ENCODE results near the gene MAST4. TPM values are rescaled to one million over a fixed set of nuclear protein-coding genes. Genes with fewer than 3 reads are reported as not detected.
"Not testable (repeated sequence)": the region's sequence is repeated elsewhere in the genome, so short reads cannot be mapped to it uniquely, and the experiment has no call there.

Gene MAST4
- total and polyA plus RNA-seq, 5 experiments from 2014 or later, result 4.5 to 19.4 (median 10.3) TPM

GRCh38 chr5:66747607-66748006, 151.4 kb downstream of the MAST4 start:
- DNase-seq, result peak in 1 of 10 donors; percentile 11

DNA sequence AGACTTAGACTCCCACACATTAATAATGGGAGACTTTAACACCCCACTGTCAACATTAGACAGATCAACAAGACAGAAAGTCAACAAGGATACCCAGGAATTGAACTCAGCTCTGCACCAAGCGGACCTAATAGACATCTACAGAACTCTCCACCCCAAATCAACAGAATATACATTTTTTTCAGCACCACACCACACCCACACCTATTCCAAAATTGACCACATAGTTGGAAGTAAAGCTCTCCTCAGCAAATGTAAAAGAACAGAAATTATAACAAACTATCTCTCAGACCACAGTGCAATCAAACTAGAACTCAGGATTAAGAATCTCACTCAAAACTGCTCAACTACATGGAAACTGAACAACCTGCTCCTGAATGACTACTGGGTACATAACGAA, 156.5 kb downstream of the MAST4 start:
- H3K9me3 Mint-ChIP-seq, H3K27ac Mint-ChIP-seq, H3K4me3 Mint-ChIP-seq, DNase-seq, H3K36me3 Mint-ChIP-seq, H3K4me1 Mint-ChIP-seq, ATAC-seq, POLR2A ChIA-PET: not testable (repeated sequence)
- H3K27me3 Mint-ChIP-seq, result peaks cover 6 to 49% (median 8%) of the 10 kb centered on the region in 5 donors

More at GRCh38 chr5:66747607-66748006, 151.4 kb downstream of the MAST4 start:
- peaks cover 5 to 41% (median 17%) of the 10 kb centered on the region in 5 donors for H3K27me3 Mint-ChIP-seq
- H3K9me3 Mint-ChIP-seq, result peaks cover 0 to 8% (median 0%) of the 10 kb centered on the region in 9 donors
- H3K27ac Mint-ChIP-seq, result no peak overlapping the region
- peaks cover 0 to 5% (median 0%) of the 10 kb centered on the region in 3 donors for H3K36me3 Mint-ChIP-seq
- no peak for ATAC-seq
- POLR2A ChIA-PET, result no interaction called here
- H3K4me1 Mint-ChIP-seq, result peaks cover 0 to 8% (median 4%) of the 10 kb centered on the region in 4 donors
- H3K4me3 Mint-ChIP-seq, result no peak overlapping the region

DNA sequence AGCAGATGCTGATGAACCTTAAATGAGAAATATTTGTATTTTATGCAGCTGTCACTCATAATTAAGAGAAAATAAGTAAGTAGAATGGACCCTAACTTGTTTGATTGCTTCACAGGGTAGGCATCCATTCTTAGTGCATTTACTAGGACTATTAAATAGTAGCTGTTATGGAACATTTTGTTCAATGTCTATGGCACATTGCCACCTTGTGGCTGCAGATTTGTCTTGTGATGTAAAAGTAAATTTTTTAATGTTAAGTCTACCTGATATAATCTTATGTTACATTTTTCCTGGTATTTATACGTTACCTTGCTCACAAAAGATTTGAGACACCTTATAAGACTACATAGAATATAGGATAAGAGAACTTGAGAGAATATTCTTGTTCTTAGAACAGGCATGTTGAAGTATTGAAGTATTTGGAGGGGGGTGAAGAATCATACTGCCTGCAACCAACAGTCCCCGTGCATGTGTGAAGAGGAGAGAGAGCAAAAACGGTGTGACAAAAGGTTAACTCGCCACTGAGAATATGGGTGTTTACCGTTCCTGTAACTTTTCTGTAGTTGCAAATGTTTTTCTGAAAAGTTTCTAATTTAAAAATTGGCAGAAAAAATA, 161.1 kb downstream of the MAST4 start:
- Mint-ChIP-seq H3K4me3 (no peak overlapping the region), H3K27me3 (peaks cover 3 to 43% (median 13%) of the 10 kb centered on the region in 5 donors), H3K36me3 (no peaks in the 10 kb centered on the region), H3K4me1 (no peaks in the 10 kb centered on the region), H3K9me3 (no peaks in the 10 kb centered on the region), H3K27ac (no peak overlapping the region)
- no peak for ATAC-seq
- peak in 5 of 10 donors; percentile 6 to 22 (median 14) for DNase-seq
- POLR2A ChIA-PET, result no interaction called here

DNA sequence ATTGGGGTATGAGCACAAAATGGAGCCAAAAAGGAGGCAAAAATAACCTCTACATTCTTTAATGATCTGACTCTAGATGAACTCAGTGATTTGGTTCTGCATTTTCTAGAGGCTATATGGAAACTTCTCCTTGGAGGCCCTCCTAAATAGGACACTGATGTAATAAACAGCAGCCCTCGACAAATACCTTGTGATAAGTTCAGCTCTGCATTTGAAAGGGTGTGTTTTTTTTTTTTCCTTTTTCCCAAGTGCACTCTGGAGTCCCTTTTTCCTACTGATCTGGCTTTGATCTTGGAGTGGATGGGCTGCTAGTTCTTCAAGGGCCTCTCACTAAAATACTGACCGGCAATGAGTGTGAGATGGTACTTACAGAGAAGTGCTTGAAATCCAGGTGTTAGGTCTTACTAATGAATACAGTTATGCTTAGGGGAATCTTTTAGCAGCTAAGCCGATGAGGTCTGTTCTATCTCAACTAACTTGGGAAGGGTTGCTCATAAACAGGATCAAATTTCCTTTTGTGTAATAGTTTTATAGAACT, 161.7 kb downstream of the MAST4 start:
- POLR2A ChIA-PET, result no interaction called here
- Mint-ChIP-seq H3K36me3 (no peaks in the 10 kb centered on the region), H3K27ac (no peak overlapping the region), H3K27me3 (peaks cover 3 to 43% (median 13%) of the 10 kb centered on the region in 5 donors), H3K4me3 (no peak overlapping the region), H3K9me3 (no peaks in the 10 kb centered on the region), H3K4me1 (no peaks in the 10 kb centered on the region)
- ATAC-seq (no peak), DNase-seq (no peak)

GRCh38 chr5:66769030-66769733, 173.0 kb downstream of the MAST4 start:
- Mint-ChIP-seq H3K36me3 (no peaks in the 10 kb centered on the region), H3K27me3 (no peaks in the 10 kb centered on the region), H3K4me3 (no peak overlapping the region), H3K4me1 (no peaks in the 10 kb centered on the region), H3K9me3 (no peaks in the 10 kb centered on the region), H3K27ac (no peak overlapping the region)
- DNase-seq, result no peak
- ATAC-seq, result no peak
- POLR2A ChIA-PET, result no interaction called here

GRCh38 chr5:66769839-66770617, 173.8 kb downstream of the MAST4 start:
- H3K9me3 Mint-ChIP-seq, result no peaks in the 10 kb centered on the region
- no peaks in the 10 kb centered on the region for H3K27me3 Mint-ChIP-seq
- H3K36me3 Mint-ChIP-seq, result no peaks in the 10 kb centered on the region
- no peak overlapping the region for H3K27ac Mint-ChIP-seq
- H3K4me3 Mint-ChIP-seq, result no peak overlapping the region
- ATAC-seq (no peak), DNase-seq (no peak)
- no peaks in the 10 kb centered on the region for H3K4me1 Mint-ChIP-seq
- POLR2A ChIA-PET, result no interaction called here

DNA sequence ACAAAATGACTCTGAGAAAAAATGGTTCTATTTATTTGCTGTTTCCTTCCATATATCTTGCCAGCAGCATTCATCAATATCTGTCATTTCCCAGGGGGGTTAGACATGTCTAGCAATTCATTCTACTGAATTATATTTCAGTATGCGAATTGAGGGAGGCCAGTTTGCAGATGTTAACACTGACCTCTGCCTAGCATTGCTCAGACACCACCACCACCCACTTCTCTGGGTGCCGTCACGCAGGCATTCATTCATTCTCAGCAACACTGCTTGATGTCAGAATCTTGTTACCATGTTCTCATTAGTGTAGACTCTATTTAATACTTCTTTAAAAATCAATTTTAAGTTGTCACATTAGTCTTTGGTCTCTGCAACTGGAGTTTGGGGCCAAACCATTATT, 181.7 kb downstream of the MAST4 start:
- no peak for DNase-seq
- Mint-ChIP-seq H3K4me1 (no peaks in the 10 kb centered on the region), H3K36me3 (no peaks in the 10 kb centered on the region), H3K4me3 (no peak overlapping the region), H3K9me3 (peaks cover 0 to 3% (median 0%) of the 10 kb centered on the region in 9 donors), H3K27me3 (peaks cover 0 to 3% (median 0%) of the 10 kb centered on the region in 5 donors), H3K27ac (no peak overlapping the region)
- ATAC-seq, result no peak
- POLR2A ChIA-PET, result no interaction called here

DNA sequence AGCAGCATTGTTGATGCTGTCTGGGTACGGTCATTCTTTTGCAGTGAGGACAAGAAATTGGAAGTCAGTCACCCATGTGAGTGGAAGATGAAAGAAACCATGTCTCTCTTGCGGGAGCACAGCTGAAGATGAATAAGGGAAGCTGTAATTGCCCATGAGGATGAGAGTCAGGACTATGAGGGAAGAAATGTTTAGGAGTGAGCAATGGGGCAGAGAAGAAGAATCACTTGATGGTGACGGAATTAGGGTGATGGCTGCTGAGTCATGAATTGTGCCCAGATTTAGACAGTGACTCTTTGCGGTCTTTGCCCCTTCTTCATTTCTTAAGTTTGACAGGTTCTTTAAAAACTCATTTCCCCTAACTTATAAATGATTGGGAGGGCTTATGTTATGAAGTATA, 183.3 kb downstream of the MAST4 start:
- DNase-seq (no peak), ATAC-seq (no peak)
- Mint-ChIP-seq H3K27me3 (peaks cover 0 to 3% (median 0%) of the 10 kb centered on the region in 5 donors), H3K9me3 (peaks cover 0 to 3% (median 0%) of the 10 kb centered on the region in 9 donors), H3K27ac (no peak overlapping the region), H3K36me3 (no peaks in the 10 kb centered on the region), H3K4me3 (no peak overlapping the region), H3K4me1 (no peaks in the 10 kb centered on the region)
- POLR2A ChIA-PET, result no interaction called here

- no peak for DNase-seq
- Mint-ChIP-seq H3K9me3 (no peaks in the 10 kb centered on the region), H3K27me3 (peaks cover 0 to 3% (median 0%) of the 10 kb centered on the region in 5 donors), H3K27ac (no peak overlapping the region), H3K4me3 (no peak overlapping the region), H3K36me3 (no peaks in the 10 kb centered on the region), H3K4me1 (no peaks in the 10 kb centered on the region)
- ATAC-seq, result no peak
- POLR2A ChIA-PET, result no interaction called here
Measured at GRCh38 chr5:66788556-66788955, 192.4 kb downstream of the MAST4 start.

DNA sequence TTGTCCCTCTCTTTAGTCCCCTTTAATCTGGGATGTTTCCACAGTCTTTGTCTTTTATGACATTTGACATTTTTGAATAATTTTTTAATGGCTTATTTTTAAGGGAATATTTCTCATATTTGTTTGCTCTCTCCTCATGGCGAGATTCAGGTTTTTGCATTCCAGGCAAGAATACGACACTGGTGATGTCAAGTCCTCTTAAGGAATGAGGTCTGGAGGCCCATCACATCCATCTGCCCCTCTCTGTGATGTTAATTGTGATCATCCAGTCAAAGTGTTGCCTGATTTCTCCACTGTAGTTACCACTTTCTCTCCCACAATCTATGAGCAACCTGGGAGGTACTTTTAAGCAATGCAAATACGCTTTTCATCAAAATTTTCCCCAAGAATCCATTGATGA, 193.2 kb downstream of the MAST4 start:
- Mint-ChIP-seq H3K4me3 (no peak overlapping the region), H3K4me1 (no peaks in the 10 kb centered on the region), H3K9me3 (no peaks in the 10 kb centered on the region), H3K27ac (no peak overlapping the region), H3K36me3 (no peaks in the 10 kb centered on the region), H3K27me3 (peaks cover 0 to 3% (median 0%) of the 10 kb centered on the region in 5 donors)
- POLR2A ChIA-PET, result no interaction called here
- ATAC-seq (no peak), DNase-seq (no peak)

DNA sequence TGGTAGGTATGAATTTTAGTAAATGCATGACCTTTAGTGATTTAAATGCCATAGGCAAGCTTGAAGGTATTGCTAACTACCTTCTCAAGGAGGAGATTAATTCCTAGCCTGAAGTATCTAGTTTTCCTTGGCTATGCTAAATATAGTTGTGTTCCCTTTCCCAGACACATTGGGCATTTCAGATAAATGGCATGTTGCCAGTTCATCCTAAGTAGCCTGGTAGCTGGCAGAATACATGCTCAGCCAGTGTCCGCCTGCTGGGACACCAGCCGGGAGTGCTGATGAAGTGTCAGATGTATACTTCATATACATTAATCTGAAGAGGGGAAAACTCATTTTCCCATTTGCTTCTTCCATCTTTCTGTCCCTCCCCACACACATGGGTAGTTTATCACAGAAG, 196.9 kb downstream of the MAST4 start:
- peaks cover 0 to 12% (median 3%) of the 10 kb centered on the region in 5 donors for H3K27me3 Mint-ChIP-seq
- POLR2A ChIA-PET, result no interaction called here
- DNase-seq (no peak), ATAC-seq (no peak)
- no peaks in the 10 kb centered on the region for H3K4me1 Mint-ChIP-seq
- no peak overlapping the region for H3K27ac Mint-ChIP-seq
- no peak overlapping the region for H3K4me3 Mint-ChIP-seq
- no peaks in the 10 kb centered on the region for H3K9me3 Mint-ChIP-seq
- no peaks in the 10 kb centered on the region for H3K36me3 Mint-ChIP-seq

GRCh38 chr5:66795682-66796081, 199.5 kb downstream of the MAST4 start:
- no peak overlapping the region for H3K27ac Mint-ChIP-seq
- ATAC-seq (no peak), DNase-seq (no peak)
- peaks cover 5 to 21% (median 8%) of the 10 kb centered on the region in 5 donors for H3K27me3 Mint-ChIP-seq
- H3K36me3 Mint-ChIP-seq, result no peaks in the 10 kb centered on the region
- H3K4me3 Mint-ChIP-seq, result no peak overlapping the region
- H3K9me3 Mint-ChIP-seq, result no peaks in the 10 kb centered on the region
- H3K4me1 Mint-ChIP-seq, result no peaks in the 10 kb centered on the region
- POLR2A ChIA-PET, result no interaction called here
